RPMI8226 (cell line): ENCODE measurements around the gene ZMAT3.
"Not testable (repeated sequence)": the region's sequence is repeated elsewhere in the genome, so short reads cannot be mapped to it uniquely, and the experiment has no call there.

Experiments used
- DNase-seq: peaks from one replicate; pipeline ENCODE4 v3.0.0-alpha.2; 2015

ZMAT3 gene, protein sequence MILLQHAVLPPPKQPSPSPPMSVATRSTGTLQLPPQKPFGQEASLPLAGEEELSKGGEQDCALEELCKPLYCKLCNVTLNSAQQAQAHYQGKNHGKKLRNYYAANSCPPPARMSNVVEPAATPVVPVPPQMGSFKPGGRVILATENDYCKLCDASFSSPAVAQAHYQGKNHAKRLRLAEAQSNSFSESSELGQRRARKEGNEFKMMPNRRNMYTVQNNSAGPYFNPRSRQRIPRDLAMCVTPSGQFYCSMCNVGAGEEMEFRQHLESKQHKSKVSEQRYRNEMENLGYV

DNA sequence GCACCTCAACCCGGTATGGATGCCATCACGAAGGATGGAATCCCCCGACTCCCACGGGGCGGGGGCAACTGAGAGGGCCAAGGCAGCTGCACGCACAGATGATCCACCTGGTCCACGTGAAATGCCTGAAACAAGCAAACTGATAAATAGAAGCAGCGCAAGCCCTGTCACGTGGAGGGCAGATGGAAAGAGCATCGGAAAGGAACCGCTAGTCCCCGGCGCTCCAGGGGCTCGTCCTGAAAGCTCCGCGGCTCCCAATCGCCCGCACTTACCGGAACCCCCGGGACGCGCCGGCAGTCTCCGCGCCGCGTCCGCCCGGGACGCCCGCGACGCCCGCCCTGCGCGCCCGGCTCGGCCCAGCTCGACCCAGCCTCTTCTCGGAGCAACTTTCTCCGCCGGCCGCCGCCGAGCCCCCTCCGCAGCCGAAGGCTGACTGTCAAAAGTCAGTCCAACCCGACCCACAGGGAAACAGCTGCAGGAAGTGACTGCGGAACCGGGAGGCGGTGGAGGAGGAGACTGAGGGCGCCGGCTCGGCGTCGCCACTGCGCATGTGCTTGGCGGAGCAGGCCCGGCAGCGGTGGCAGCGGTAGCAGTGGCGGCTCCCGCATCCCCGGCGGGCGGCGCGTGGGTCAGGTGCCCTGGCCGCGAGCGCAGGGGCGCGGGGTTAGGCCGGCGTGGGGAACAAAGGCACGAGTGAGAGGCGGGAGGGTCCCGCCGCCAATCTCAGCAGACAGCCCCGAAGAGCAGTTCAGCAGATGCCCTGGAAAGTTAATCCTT is at the start of gene ZMAT3:
TSS of gene ZMAT3 (minus strand) at position 487 of the 777 bp plus-strand sequence. CDS start 4,057 bp downstream, outside the sequence.
- DNase-seq = peak; percentile 90

DNA sequence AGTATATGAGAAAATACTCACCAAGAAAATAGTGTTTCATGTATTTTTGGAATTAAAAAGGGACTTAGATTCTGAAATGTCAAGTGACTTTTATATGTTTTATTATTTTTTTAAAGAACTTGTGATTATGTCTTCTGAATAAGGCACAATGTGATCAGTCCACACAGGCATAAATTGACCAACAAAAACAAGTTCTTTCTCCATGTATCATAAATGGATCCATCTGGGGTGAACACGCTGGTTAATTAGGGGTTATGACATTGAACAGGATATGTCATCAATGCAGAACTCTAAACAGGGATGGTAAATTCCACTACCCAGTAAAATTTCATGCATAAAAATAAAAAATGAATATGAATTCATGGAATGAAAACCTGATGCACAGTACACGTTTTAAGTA is 45.2 kb upstream of the ZMAT3 start:
- no peak for DNase-seq

DNA sequence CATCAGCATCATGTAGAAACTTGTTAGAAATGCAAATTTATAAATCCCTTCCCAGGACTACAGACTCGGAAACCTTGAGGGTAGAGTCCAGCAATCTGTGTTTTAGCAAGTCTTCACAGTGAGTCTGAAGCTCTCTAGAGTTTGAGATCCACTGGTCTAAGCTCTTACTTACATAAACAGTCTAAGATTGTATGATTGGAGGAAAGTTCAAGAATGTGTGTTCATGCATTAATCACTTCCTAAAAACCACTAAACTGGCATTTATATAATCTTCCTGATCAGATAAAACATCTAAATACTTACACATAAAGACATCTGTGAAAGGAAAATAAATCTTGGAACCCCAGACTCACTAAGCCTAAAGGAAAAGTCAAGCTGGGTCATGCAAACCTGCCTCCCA is 43.8 kb upstream of the ZMAT3 start:
- not testable (repeated sequence) for DNase-seq

DNA sequence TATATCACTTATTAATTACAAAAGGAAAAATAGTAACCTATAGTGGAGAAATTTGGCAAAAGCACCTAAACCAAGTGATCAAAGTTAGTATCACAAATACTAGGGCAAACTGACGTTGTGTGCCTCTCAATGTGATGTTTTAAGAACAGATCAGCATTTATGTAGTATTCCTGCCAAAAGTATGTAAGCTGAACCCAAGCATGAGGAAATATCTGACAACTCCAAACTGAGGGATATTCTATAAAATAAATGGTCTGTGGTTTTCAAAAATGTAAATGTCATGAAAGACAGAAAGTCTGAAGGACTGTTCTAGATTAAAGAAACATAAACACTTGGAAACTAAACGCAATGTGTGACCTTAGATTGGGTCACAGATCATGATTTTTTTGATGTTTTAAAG is 42.3 kb upstream of the ZMAT3 start:
- DNase-seq = no peak

DNA sequence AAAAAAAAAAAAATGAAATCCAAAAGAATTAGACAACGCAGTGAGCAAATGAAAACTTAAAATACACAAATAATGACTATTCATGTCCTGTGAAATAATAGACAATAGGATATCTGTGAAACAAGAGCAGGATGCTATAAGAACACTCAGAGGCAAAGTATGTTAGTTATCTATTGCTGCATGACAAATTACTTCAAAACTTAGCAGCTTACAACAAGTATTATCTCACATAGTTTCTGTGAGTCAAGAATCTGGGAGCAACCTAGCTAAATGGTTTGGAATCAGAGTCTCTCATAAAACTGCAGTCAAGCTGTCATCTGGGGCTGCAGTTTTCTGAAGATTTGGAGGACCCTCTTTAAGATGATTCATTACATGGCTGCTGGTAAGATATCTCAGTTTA is 36.5 kb upstream of the ZMAT3 start:
- no peak for DNase-seq

DNA sequence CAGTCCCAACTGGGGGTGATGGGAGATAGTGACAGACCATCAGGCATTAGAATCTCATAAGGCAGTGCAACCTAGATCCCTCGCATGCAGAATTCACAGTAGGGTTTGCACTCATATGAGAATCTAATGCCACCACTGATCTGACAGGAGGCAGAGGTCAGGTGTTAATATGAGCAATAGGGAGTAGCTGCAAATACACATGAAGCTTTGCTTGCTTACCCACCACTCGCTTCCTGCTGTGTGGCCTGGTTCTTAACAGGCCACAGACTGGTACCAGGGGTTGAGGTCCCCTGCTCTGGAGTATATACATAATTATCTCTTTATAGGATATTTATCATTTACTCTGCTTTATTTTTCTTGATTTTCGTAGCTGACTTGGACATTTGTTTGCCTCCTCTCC is 36.0 kb upstream of the ZMAT3 start:
- no peak for DNase-seq

DNA sequence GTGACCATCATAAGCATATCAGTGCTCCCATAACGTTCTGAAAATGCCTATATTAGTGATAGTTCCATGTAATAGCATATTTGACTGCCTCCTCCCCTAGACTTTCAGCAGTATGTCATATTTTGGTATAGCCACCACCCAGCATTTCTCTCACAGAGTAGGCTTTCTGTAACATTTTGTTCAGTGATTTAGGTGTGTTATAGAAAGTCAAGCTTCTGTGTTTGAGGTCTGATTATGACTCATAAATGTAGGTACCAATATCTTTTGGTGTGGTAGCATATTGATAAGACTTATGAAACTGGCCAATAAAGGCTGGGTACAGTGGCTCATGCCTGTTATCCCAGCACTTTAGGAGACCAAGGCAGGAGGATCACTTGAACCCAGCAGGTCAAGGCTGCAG is 34.3 kb upstream of the ZMAT3 start:
- no peak for DNase-seq

DNA sequence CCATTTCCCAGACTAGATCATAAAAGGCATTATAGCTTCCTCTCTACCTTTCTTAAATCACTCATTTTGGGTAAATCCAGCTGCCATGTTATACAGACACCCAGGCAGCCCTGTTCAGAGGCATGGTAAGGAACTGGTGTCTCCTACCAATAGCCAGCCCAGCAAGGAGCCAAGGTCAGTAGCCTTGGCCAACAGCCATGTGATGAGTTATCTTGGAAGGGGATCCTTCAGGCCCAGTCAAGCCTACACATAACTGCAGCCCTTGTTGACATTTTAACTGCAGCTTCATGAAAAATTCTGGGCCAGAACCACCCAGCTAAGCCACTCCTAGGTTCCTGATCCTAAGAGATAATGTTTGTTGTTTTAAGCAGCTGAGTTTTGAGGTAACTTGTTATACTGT is 29.0 kb upstream of the ZMAT3 start:
- DNase-seq = no peak

DNA sequence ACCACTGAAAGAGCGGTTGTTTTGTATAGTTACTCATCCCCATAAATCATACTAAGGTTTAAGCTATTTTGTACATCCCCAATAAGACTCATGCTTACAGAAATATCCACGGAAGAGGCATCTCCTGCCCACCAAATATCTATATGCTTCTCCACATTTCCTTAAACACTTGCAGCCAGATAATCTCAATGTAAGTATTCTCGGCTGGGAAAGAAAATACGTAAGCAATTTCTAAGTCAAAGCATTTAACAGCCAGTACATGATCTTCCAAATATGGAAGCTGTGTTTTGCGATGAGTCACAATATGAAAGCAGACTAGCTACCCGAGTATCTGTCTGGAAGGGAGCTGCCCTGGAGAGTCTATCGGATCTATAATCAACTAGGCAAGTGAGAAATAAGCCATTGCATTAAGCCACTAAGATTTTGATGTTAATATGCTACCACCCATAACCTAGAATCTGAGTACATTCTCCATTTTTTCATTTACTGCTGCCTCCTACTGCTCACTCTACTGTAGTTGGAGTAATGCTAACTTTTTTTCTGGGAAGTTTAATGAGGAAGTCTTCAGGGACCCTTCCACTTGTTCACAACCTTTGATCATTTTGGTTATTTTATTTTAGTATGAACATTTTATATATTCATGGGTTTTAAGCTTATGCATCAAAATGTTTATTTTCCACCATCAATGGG is 26.9 kb upstream of the ZMAT3 start:
- no peak for DNase-seq

DNA sequence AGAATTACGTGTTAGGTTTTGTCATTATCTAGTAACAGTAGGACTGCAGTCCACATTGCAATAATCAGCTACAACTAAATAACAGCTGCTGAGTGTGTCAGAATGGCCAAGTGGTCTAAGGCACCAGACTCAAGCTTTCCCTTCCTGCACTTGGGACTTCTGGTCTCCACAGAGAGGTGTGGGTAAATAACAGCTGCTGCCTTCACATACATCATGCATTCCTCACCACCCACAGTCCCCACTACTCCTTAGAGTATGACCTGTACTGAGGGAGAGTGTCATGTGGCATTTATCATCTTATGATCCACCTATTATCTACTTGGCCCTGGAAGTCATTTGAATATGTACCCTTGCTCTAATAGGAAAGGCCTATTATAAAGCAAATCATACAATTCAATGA is 22.2 kb upstream of the ZMAT3 start:
- DNase-seq = no peak

DNA sequence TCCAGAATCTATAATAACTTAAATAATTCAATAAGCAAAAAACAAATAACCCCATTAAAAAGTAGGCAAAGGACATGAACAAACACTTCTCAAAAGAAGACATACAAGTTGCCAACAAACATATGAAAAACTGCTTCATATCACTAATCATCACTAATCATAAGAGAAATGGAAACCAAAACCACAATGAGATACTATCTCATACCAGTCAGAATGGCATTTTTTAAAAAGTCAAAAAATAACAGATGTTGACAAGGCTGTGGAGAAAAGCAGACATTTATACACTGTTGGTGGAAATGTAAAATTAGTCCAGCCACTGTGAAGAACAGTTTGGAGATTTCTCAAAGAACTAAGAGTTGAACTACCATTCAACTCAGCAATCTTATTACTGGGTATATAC is 19.5 kb upstream of the ZMAT3 start:
- no peak for DNase-seq

DNA sequence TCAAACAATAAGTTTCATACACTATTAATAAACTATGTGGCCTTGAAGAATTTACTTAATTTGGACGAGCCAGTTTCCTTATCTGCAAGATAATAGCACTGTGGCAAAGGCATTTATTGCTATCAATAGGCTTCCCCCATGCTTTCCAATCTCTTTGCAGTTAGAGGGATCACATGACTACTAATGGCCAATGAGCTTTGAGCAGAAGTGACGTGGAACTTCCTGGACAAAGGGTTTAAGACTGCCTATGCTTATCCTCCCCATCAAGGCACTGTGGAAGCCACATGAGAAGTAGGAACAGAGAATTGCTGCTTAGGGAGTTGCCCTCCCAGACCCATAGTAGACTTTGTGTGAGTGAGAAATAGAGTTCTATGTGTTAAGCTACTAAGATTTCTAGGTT is 16.7 kb upstream of the ZMAT3 start:
- DNase-seq = peak; percentile 19

DNA sequence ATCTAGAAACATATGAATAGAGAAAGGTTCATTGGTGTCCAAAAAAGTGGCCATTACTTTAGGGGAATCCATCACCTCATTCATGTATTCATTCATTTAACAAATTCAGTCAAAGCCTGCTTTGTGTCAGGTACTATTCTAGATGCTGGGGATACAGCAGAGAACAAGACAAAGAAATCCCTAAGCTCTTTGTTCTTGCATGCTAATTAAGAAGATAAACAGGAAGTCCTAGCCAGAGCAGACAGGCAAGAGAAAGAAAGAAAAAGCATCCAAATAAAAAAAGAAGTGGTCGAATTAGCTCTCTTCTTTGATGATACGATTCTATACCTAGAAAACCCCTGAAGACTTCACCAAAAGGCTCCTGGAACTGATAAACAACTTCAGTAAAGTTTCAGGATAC is 12.4 kb upstream of the ZMAT3 start:
- DNase-seq = no peak

DNA sequence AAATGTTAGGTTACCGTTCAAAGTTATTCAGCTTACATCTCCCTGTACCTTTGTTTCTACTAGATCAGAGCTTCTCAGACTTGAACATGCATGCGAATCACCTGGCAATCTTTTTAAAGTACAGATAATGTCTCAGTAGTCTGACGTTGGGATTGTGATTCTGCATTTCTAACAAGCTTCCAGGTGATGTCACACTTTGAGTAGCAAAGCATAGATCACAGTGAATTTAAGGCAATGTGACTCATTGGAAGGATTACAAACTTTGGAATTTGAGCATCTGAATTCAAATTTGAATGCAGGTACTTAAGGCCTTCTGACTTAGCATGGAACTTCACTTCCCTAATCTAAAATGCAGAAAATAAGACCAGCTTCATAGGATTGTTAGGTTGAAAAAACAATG is 10.8 kb upstream of the ZMAT3 start:
- DNase-seq = no peak

DNA sequence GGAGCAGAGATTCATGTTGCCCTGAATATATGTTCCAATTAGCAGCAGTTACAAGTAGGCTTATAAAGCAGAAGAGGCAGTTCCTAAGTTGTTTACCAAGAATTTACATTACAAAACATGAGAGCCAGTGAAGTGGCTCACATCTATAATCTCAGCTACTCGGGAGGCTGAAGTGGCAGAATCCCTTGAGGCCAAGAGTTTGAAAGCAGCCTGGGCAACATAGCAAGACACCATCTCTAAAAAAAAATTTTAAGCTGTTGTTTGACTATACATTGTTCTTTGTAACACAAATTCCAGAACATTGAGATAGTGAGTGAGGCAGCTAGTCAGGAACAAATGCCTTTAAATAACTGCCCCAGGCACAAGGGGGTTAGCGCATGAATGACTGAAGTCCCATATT is 10.3 kb upstream of the ZMAT3 start:
- no peak for DNase-seq

DNA sequence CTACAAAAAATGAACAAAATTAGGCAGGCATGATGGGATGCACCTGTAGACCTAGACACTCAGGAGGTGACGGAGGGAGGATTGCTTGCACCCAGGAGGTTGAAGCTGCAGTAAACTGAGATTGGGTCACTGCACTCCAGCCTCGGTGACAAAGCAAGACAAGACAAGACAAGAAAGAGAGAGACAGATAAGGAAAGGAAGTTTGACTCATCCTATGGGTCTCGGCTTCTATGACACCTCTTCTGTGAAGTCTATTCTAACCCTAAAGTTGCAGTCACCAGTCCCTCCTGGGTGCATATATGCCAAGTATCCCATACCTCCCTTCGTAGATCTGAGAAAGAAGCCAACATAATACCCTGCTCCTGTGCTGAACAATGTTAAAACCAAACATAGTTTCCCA is 7.9 kb upstream of the ZMAT3 start:
- no peak for DNase-seq

DNA sequence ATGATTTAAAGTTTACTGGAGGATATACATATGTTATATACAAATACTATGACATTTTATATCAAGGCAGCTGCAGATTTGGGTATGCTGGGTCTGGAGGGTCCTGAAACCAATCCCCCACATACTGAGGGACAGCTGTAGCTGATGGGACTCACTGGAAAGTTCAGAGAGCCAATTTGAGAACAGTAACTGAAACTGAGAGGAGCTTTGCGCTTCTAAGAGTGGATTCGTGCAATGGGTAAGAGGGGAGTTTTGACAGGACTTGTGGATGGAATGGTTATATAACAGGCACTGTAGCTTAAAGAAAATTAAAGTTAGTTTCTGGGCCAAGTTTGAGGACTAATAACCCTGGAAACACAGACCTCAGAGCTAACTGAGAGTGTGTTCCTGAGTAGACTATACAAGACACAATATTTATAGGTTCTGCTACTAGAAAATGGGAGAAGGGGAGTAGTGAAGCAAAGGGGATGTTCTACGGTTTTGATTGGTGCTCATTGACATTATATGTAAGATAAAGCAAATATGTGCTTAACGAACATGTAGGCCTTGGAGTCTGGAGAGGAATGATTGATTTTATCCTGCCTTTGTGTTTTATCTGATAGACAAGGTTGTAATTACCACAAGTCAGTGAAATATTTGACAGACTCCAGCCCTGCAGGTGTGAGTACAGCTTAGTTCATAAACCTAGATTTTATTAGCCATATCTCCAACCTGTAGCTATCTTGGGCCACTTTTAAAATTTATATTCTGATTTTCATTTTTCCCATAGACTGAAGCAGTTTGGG is 4.8 kb upstream of the ZMAT3 start:
- no peak for DNase-seq

DNA sequence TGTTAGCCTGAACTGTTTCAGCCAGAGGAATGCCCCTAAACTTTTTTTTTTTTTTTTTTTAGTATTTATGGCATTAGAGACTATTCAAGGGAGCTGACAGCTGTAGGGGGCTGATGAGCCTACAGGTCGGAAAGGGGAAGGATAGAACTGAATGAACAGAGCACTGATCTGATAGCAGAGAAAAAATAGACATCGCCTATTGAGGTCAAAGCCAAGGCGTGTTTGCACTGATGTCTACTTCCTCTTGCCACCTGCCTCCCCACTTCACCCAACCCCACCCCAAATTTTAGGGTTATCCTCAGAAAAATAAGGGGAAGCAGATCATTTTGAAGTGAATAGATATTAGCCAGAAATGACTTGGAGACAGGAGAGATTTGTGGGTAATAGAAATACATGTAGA is 3.0 kb upstream of the ZMAT3 start:
- DNase-seq = no peak

DNA sequence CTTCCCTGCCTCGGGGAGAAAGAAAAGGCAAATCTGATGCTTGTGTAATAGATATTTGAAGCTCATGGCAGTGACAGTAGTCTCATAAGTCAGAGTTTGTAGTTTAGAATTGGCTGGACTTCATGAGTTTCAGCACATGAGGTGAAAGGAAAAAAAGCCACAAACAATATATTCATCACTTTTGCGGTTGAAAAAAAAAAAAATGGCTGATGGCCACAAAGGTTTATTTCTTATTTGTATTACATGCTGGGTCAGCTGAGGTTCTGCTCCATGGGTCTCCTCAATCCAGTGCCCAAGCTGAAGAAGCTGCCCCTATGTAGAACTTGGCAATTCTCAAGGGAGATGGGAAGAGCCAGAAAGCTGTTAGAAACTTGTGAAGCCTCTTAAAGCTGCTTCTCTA is 2.2 kb upstream of the ZMAT3 start:
- DNase-seq = peak; percentile 22

DNA sequence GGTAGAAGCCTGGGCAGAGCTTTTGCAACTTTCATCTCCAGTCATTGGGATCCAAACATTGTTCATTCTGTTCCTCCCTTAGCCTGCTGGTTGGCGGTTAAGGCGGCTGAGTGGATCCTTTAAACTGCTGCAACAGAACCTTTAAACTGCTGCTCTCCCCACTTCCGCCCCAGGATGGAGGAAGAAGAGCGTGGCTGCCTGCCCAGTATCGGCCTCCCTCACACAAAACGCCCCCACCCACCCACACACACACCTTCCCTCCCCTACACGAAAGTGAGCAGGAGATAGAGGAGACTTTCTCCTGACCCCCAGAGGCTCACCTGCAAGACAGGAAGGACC is 460 bp upstream of the ZMAT3 start:
- DNase-seq = peak; percentile 73

DNA sequence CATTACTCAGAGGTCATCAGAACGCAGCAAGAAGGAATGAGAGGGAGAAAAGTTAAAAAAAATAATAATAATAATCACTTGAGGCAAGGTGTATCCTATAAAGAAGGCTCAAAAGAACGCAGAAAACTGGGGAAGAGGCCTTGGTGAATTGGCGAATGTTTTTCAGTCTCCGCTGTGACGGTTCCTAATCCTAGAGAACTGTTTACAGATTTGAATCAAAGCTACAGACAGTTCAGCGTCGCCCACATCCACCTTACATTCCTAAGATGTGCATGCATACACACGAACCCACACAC is 634 bp downstream of the ZMAT3 start:
- DNase-seq = no peak

DNA sequence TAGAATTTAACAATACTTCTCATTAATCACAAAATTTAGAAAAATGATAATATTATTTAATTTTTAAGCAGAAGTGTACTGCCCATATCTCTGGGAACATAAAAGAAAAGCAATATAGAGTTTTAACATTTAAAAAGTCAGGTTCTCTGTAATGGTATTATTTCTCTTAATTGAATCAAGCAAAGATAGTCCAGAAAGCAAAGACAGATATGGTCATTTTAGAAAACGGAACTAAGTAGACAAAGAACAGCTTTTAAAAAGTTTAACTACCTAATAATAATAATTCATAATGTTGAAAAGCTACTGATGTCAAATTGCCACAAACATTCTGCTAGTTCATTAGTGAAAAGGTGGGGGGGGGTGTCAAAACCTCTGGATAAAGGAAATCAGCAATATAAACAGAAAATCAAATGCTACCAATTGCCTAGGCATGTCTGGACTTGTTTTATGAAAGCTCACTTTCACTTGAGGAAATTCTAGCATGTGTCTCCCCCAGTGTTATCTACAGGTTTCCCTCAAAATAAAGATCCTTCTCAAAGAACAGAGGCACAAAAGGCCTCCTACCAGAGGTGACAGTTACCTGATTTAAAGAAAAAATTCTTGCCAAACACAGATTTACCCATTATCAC is 1.7 kb downstream of the ZMAT3 start:
- peak; percentile 13 for DNase-seq
